Metanephros (tissue), 2 donors: ENCODE data around the gene DPF1. TPM values are rescaled to one million over a fixed set of nuclear protein-coding genes. Genes with fewer than 3 reads are reported as not detected.

Source experiments
- small RNA-seq: library from RNA; depleted of rRNA; stranded (forward); fragments of <200 nt; gene quantifications from one replicate; pipeline ENCODE3, GENCODE V24; 2014; ENCODE audit warnings: low replicate concordance
- total RNA-seq: library from RNA; depleted of rRNA; stranded (reverse); fragments of >200 nt; gene quantifications from one replicate; pipeline ENCODE4 v1.2.3, GENCODE V29; 2014

The DPF1 gene
- 0.64 TPM for total RNA-seq

DNA sequence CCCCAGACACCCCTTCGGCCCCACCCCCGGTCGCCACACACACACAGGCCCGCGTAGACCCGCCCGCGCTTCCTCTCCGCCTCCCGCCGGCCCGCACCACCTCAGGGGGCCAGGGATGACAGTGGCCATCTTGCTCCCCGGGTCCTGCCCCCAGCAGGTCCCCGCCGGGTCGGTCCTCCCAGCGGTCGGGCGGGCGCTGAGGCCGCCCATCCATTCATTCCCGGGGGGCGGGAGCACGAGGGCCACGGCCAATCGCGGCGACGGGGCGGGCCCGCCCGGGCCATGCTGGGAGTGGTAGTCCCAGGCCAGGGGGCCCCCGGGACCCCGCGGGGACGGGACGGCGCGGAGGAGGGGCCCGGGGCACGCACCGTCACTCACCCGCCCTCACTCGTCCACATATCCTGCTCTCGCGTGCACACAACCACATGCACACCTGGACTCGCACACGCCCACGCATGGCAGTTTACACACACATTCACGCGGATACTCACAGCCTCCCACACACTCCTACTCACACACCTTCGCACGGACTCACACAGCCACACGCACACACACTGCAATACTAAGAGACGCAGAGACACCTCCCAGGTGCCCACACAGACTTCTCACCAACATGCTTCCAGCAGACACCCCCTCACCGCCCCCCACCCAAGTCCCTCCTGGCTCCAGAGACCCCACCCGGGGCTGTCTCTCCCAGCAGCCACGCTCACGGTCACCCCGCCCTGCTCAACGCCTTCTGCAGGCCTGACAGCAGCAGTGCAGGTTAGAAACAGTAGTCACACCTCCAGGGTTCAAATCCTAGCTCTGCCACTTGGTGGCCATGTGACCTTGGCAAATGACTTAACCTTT, at the start of gene DPF1:
TSS of gene DPF1 (minus strand) at position 209 of the 849 bp plus-strand sequence. CDS start at position 129, 80 bp downstream.

DNA sequence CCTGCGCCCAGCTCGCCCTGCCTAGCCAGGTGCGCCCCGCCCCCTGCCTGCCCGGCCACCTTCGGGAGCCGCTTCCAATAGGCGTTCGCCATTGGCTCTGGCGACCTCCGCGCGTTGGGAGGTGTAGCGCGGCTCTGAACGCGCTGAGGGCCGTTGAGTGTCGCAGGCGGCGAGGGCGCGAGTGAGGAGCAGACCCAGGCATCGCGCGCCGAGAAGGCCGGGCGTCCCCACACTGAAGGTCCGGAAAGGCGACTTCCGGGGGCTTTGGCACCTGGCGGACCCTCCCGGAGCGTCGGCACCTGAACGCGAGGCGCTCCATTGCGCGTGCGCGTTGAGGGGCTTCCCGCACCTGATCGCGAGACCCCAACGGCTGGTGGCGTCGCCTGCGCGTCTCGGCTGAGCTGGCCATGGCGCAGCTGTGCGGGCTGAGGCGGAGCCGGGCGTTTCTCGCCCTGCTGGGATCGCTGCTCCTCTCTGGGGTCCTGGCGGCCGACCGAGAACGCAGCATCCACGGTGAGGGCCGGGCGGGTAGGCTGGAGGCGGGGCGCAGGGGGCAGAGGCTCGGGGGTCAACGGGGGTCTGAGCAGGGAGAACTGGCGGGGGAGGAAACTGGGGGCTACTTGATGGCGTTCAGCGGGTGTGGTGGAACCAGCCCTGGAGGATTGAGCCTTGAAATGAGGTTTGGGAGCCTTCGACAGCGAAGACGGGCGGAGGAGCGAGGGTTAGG, 40.6 kb upstream of the DPF1 start, which contains the start of gene SPINT2:
TSS of gene SPINT2 (plus strand) at position 88 of the 727 bp plus-strand sequence. CDS start at position 408, 320 bp downstream.

Small RNAs within 50 kb of the gene (small RNA-seq; reads per million reads assigned to genes)
- gene RN7SL663P, result not detected

Other genes with a start within 250 kb of the DPF1 start
- gene PPP1R14A, start 32.2 kb upstream of the DPF1 start, total RNA-seq, result 15.4 TPM
- 172 TPM for gene SPINT2, start 40.4 kb upstream of the DPF1 start, total RNA-seq
- gene C19orf33, start 80.0 kb upstream of the DPF1 start, total RNA-seq, result 6.8 TPM
- 40.6 TPM for gene YIF1B, start 91.7 kb upstream of the DPF1 start, total RNA-seq
- gene KCNK6, start 95.6 kb upstream of the DPF1 start, total RNA-seq, result 2.9 TPM
- gene CATSPERG, start 111.6 kb upstream of the DPF1 start, total RNA-seq, result 7.4 TPM
- 214 TPM for gene PSMD8, start 150.3 kb upstream of the DPF1 start, total RNA-seq
- gene GGN, start 163.8 kb upstream of the DPF1 start, total RNA-seq, result 0.18 TPM
- 0.23 TPM for gene SPRED3, start 164.5 kb upstream of the DPF1 start, total RNA-seq
- gene FAM98C, start 178.9 kb upstream of the DPF1 start, total RNA-seq, result 13.9 TPM
- gene RASGRP4, start 202.0 kb upstream of the DPF1 start, total RNA-seq, result 2.7 TPM
- 107 TPM for gene RYR1, start 209.5 kb upstream of the DPF1 start, total RNA-seq